Parathyroid adenoma (tissue), 2 donors: Measurements from ENCODE around the gene ODC1.
A peak's percentile ranks its signal among the peaks of the same experiment; 100 is the strongest.

Experiments used
- H2AFZ ChIP-seq: fragments of 300-600 bp; sonication (generic); one replicate; pipeline ENCODE4 v1.7.0; 2017; ENCODE audit warnings: antibody characterized with exemption, mild to moderate bottlenecking
- H3K27ac ChIP-seq: fragments of 300-600 bp; sonication (generic); one replicate; pipeline ENCODE4 v1.7.0; 2017
- H3K27me3 ChIP-seq: fragments of 300-600 bp; sonication (generic); one replicate; pipeline ENCODE4 v1.7.0; 2017; ENCODE audit warnings: low read length; ENCODE audit not compliant: control insufficient read depth, insufficient read depth
- H3K36me3 ChIP-seq: fragments of 300-600 bp; sonication (generic); one replicate; pipeline ENCODE4 v1.7.0; 2017; ENCODE audit warnings: low read length; ENCODE audit not compliant: control insufficient read depth, insufficient read depth
- H3K4me1 ChIP-seq: fragments of 300-600 bp; sonication (generic); one replicate; pipeline ENCODE4 v1.7.0; 2017; ENCODE audit warnings: control low read depth
- H3K4me2 ChIP-seq: fragments of 300-600 bp; sonication (generic); one replicate; pipeline ENCODE4 v1.7.0; 2017; ENCODE audit warnings: low read length
- H3K4me3 ChIP-seq: fragments of 300-600 bp; sonication (generic); one replicate; pipeline ENCODE4 v1.7.0; 2017; ENCODE audit warnings: low read depth, low read length
- H3K79me2 ChIP-seq: fragments of 300-600 bp; sonication (generic); one replicate; pipeline ENCODE4 v1.7.0; 2017; ENCODE audit warnings: control low read depth
- H3K9ac ChIP-seq: fragments of 300-600 bp; sonication (generic); one replicate; pipeline ENCODE4 v1.7.0; 2017; ENCODE audit warnings: mild to moderate bottlenecking
- H3K9me3 ChIP-seq: fragments of 300-600 bp; sonication (generic); one replicate; pipeline ENCODE4 v1.7.0; 2017; ENCODE audit warnings: low read length; ENCODE audit not compliant: control insufficient read depth
- CTCF ChIP-seq: fragments of 300-600 bp; sonication (generic); IDR thresholded peaks from one replicate; pipeline ENCODE4 v1.7.0; 2017; ENCODE audit warnings: antibody characterized with exemption, mild to moderate bottlenecking
- donor health status: primary hyperparathyroidism.

The ODC1 gene

GRCh38 chr2:10480359-10480949, 32.3 kb upstream of the ODC1 start:
- Histone ChIP-seq H3K4me3 (no peak overlapping the region), H3K9me3 (no peaks in the 10 kb centered on the region), H3K27me3 (no peaks in the 10 kb centered on the region), H3K9ac (no peak overlapping the region), H2AFZ (no peak overlapping the region), H3K79me2 (no peaks in the 10 kb centered on the region), H3K36me3 (no peaks in the 10 kb centered on the region), H3K27ac (no peak overlapping the region), H3K4me1 (no peaks in the 10 kb centered on the region), H3K4me2 (no peak overlapping the region)
- TF ChIP-seq CTCF: no peak

GRCh38 chr2:10478916-10479315, 30.8 kb upstream of the ODC1 start:
- H3K4me2 ChIP-seq: no peak overlapping the region
- no peak for TF ChIP-seq CTCF
- H3K9me3 ChIP-seq: no peaks in the 10 kb centered on the region
- no peaks in the 10 kb centered on the region for H3K79me2 ChIP-seq
- no peak overlapping the region for H3K27ac ChIP-seq
- no peaks in the 10 kb centered on the region for H3K27me3 ChIP-seq
- H3K36me3 ChIP-seq: no peaks in the 10 kb centered on the region
- no peak overlapping the region for H3K9ac ChIP-seq
- H3K4me1 ChIP-seq: no peaks in the 10 kb centered on the region
- no peak overlapping the region for H2AFZ ChIP-seq
- H3K4me3 ChIP-seq: no peak overlapping the region

- no peaks in the 10 kb centered on the region for H3K79me2 ChIP-seq
- H3K9me3 ChIP-seq: no peaks in the 10 kb centered on the region
- H3K27me3 ChIP-seq: no peaks in the 10 kb centered on the region
- H3K36me3 ChIP-seq: no peaks in the 10 kb centered on the region
- H3K4me2 ChIP-seq: no peak overlapping the region
- H3K27ac ChIP-seq: no peak overlapping the region
- no peak for TF ChIP-seq CTCF
- H3K4me1 ChIP-seq: peaks cover 4% of the 10 kb centered on the region
- no peak overlapping the region for H2AFZ ChIP-seq
- no peak overlapping the region for H3K4me3 ChIP-seq
- no peak overlapping the region for H3K9ac ChIP-seq
These were observed 30.1 kb upstream of the ODC1 start for GRCh38 chr2:10478298-10478625.

- Histone ChIP-seq H3K4me2 (no peak overlapping the region), H3K9me3 (no peaks in the 10 kb centered on the region), H3K79me2 (no peaks in the 10 kb centered on the region), H3K36me3 (no peaks in the 10 kb centered on the region), H3K27ac (no peak overlapping the region), H3K27me3 (no peaks in the 10 kb centered on the region), H3K4me1 (peaks cover 10% of the 10 kb centered on the region), H2AFZ (peak overlapping the region; percentile 38), H3K9ac (no peak overlapping the region), H3K4me3 (no peak overlapping the region)
- TF ChIP-seq CTCF: no peak
These were observed 29.5 kb upstream of the ODC1 start for GRCh38 chr2:10477443-10478297.
